Nephron progenitor cell (in vitro differentiated cells): ENCODE data around the gene ECE1.
A peak's percentile ranks its signal among the peaks of the same experiment; 100 is the strongest.

Source experiments
- DNase-seq: peaks from one replicate; pipeline ENCODE4 v3.0.0; 2021
- H3K27ac Mint-ChIP-seq: 2 replicates; pipeline ENCODE4 v1.8.0; 2021; ENCODE audit warnings: mild to moderate bottlenecking, moderate library complexity, mixed read lengths
- H3K27me3 Mint-ChIP-seq: 2 replicates; pipeline ENCODE4 v1.8.0; 2021; ENCODE audit warnings: mild to moderate bottlenecking, low read depth, mixed read lengths; ENCODE audit not compliant: poor library complexity
- H3K36me3 Mint-ChIP-seq: 2 replicates; pipeline ENCODE4 v1.8.0; 2021; ENCODE audit warnings: low read depth, mixed read lengths
- H3K4me1 Mint-ChIP-seq: 2 replicates; pipeline ENCODE4 v1.8.0; 2021; ENCODE audit warnings: mixed read lengths
- H3K4me3 Mint-ChIP-seq: 2 replicates; pipeline ENCODE4 v1.8.0; 2021; ENCODE audit warnings: mild to moderate bottlenecking, moderate library complexity, mixed read lengths
- H3K9me3 Mint-ChIP-seq: 2 replicates; pipeline ENCODE4 v1.8.0; 2021; ENCODE audit warnings: mild to moderate bottlenecking, moderate library complexity, mixed read lengths
- TF ChIP-seq, protein P1 (sequence below): fragments of 200-600 bp; sonication (generic); IDR thresholded peaks from 2 replicates; pipeline ENCODE4 v1.5.0; 2021; ENCODE audit warnings: antibody characterized with exemption

Gene ECE1

DNA sequence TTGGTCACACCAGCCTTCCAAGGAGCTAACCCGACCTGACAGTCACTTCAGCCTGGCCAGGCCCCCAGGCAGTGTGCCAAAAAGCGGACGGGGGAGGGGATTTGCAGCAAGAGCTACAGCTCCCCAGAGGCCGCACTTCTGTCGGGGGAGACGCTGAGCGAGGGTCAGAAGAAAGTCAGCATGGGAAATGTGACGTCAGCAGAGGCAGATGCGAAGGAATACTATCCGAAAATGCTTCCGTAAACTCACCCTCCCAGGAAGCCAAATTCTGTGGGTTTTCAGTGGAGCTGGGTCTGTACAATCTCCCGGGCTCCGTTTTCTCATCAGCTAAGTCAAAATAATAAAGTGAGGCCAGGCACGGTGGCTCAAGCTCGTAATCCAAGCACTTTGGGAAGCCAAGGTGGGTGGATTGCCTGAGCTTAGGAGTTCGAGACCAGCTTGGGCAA, 28.5 kb upstream of the ECE1 start:
- no peaks in the 10 kb centered on the region for H3K36me3 Mint-ChIP-seq
- peak; percentile 79 for DNase-seq
- TF ChIP-seq, protein P1, sequence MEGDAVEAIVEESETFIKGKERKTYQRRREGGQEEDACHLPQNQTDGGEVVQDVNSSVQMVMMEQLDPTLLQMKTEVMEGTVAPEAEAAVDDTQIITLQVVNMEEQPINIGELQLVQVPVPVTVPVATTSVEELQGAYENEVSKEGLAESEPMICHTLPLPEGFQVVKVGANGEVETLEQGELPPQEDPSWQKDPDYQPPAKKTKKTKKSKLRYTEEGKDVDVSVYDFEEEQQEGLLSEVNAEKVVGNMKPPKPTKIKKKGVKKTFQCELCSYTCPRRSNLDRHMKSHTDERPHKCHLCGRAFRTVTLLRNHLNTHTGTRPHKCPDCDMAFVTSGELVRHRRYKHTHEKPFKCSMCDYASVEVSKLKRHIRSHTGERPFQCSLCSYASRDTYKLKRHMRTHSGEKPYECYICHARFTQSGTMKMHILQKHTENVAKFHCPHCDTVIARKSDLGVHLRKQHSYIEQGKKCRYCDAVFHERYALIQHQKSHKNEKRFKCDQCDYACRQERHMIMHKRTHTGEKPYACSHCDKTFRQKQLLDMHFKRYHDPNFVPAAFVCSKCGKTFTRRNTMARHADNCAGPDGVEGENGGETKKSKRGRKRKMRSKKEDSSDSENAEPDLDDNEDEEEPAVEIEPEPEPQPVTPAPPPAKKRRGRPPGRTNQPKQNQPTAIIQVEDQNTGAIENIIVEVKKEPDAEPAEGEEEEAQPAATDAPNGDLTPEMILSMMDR, result no peak
- H3K4me3 Mint-ChIP-seq, result peak overlapping the region; percentile 48
- peaks cover 3% of the 10 kb centered on the region for H3K27me3 Mint-ChIP-seq
- no peaks in the 10 kb centered on the region for H3K9me3 Mint-ChIP-seq
- H3K27ac Mint-ChIP-seq, result peak overlapping the region; percentile 85
- peaks cover 90% of the 10 kb centered on the region for H3K4me1 Mint-ChIP-seq

DNA sequence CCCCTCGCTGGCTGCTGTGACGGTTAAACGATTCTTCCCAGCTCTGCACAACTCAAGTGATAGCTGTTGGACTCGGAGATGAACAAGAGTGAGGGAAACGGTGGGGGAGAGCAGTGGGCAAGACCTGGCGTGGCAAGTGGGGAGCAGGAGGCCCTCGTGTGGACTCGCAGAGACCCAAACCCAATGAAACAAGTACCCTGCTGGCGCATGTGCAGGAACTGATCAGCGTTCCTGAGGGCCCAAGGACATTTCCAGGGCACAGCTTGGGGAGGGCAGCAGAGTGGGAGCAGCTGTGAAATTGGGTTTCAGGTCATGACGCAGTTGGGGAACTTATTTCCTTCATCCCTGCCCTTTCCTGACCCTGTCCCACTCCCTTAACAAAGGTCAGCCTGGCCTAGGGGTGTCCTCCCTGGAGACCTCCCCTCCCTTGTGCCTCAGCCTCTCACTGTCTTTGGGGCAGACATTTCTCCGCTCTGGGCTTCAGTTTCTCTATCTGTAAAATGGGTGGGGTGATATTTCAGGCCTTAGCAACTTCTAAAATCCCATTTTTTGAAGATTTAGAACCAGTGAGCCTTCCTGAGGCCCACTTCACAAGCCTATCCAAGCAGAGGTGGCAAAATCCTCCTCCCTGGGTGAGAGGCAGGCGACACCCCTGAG, 27.9 kb upstream of the ECE1 start:
- H3K4me1 Mint-ChIP-seq, result peaks cover 90% of the 10 kb centered on the region
- peaks cover 3% of the 10 kb centered on the region for H3K27me3 Mint-ChIP-seq
- H3K4me3 Mint-ChIP-seq, result peak overlapping the region; percentile 48
- no peak for DNase-seq
- no peaks in the 10 kb centered on the region for H3K9me3 Mint-ChIP-seq
- TF ChIP-seq, protein P1, result no peak
- H3K27ac Mint-ChIP-seq, result peak overlapping the region; percentile 85
- H3K36me3 Mint-ChIP-seq, result no peaks in the 10 kb centered on the region

DNA sequence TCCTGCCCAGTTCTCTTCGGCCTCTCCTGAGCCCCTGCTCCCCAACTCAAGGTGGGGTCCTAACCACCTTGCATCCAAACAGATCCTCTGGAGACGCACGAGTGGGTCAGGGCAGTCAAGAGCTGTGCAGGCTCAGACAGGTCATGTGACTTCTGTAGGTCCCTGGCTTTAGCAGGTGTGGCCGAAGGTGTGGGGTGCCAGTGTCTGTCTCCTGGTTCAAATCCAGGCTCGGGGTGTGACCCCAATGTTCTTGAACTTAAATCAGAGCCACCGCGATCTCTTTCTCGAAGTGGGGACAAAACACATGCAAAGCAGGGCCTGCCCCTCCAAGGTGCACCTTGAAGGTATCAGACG, 27.4 kb upstream of the ECE1 start:
- Mint-ChIP-seq H3K4me1 (peaks cover 90% of the 10 kb centered on the region), H3K36me3 (no peaks in the 10 kb centered on the region)
- TF ChIP-seq, protein P1, result no peak

DNA sequence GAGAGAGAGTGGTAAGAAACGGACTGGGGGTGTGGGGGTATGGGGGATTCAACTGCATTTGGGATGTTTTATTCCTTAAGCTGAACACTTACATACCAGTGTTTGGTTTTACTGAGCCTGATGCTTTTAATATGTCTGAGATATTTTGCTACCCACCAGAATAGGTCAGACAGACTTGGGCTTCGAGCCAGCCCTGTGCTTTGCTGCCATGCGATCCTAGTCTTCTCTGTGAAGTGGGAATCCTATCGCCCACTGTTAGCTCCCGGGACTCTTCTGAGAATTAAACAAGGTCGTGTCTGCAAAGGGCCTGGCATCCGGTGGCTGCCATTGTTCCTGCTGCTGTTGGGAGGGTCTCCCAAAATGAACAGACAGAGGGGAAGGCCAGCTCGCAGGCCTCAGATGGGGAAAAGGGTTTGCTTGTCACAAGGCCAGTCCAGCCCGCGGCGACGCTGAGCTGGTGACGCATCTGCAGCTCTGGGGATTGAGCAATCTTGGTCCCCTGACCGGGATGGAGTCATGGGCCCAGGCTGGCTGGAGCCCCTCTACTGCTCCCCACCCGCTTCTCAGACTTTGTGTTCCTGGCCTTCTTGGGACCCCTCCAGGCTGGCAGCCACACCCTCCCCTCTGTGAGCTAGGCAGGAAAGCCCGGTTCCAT, 26.9 kb upstream of the ECE1 start:
- Mint-ChIP-seq H3K9me3 (no peaks in the 10 kb centered on the region), H3K27me3 (peaks cover 3% of the 10 kb centered on the region)

More for the DNA sequence above, 27.4 kb upstream of the ECE1 start:
- no peak overlapping the region for H3K27ac Mint-ChIP-seq
- H3K27me3 Mint-ChIP-seq, result peaks cover 3% of the 10 kb centered on the region
- H3K9me3 Mint-ChIP-seq, result no peaks in the 10 kb centered on the region
- no peak overlapping the region for H3K4me3 Mint-ChIP-seq
- DNase-seq, result no peak

DNA sequence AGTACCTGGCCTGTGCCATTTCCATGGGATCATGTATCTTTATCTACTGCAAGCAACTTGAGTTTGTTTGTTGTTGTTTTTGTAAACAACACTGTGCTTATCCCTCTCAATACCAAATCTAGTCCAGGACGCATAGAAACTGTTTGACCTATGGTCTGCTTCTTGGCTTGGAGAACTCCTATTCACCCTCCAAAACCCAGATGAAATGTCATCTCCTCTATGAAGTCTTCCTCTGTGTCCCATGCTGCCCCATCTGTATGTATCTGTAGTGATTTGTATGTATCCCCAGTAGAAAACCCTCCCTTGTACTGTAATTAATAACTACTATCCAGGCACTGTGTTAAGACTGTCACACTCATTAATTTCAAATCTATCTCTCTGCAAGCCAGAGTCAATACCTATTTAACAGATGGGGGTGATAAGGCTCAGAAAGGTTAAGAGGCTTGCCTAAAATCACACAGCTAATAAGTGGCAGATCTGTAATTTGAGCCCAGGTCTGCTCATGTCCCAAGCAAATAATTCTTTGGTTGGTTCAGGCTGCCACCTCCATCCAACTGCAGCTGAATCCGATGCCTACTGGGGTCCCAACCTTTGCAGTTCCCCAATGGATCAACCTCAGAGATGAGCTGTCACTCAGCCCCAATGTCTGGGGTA, 24.6 kb upstream of the ECE1 start:
- Mint-ChIP-seq H3K4me3 (peak overlapping the region; percentile 41), H3K9me3 (no peaks in the 10 kb centered on the region), H3K27ac (no peak overlapping the region), H3K4me1 (peaks cover 76% of the 10 kb centered on the region), H3K27me3 (peaks cover 3% of the 10 kb centered on the region), H3K36me3 (no peaks in the 10 kb centered on the region)
- TF ChIP-seq, protein P1, result no peak
- DNase-seq, result no peak

More for the DNA sequence above, 26.9 kb upstream of the ECE1 start:
- no peak for DNase-seq
- TF ChIP-seq, protein P1, result no peak
- peak overlapping the region; percentile 42 for H3K27ac Mint-ChIP-seq
- H3K4me1 Mint-ChIP-seq, result peaks cover 86% of the 10 kb centered on the region
- H3K4me3 Mint-ChIP-seq, result no peak overlapping the region
- H3K36me3 Mint-ChIP-seq, result no peaks in the 10 kb centered on the region
